ENCODE measurements around the gene DLX3. TPM values are rescaled to one million over a fixed set of nuclear protein-coding genes. Genes with fewer than 3 reads are reported as not detected.

DLX3 gene
- total and polyA plus RNA-seq, 2 of the 8 experiments (the other 6 are each of a cell fraction or from before 2014, with no cell fraction given): 0.15 to 0.20 TPM

- no peak for TF ChIP-seq CHD7 (IDR thresholded peaks at IDR 0.05; ENCODE audit: insufficient replicate concordance, low read length)
- no peak for TF ChIP-seq SIX5 (IDR thresholded peaks at IDR 0.05; ENCODE audit: low read depth, low read length)
- no peak for TF ChIP-seq MAFK (IDR thresholded peaks at IDR 0.05; ENCODE audit: low read depth, low read length)
- TF ChIP-seq, protein P1, sequence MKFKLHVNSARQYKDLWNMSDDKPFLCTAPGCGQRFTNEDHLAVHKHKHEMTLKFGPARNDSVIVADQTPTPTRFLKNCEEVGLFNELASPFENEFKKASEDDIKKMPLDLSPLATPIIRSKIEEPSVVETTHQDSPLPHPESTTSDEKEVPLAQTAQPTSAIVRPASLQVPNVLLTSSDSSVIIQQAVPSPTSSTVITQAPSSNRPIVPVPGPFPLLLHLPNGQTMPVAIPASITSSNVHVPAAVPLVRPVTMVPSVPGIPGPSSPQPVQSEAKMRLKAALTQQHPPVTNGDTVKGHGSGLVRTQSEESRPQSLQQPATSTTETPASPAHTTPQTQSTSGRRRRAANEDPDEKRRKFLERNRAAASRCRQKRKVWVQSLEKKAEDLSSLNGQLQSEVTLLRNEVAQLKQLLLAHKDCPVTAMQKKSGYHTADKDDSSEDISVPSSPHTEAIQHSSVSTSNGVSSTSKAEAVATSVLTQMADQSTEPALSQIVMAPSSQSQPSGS (IDR thresholded peaks at IDR 0.05; ENCODE audit: low read length): no peak
- TF ChIP-seq RNF2 (IDR thresholded peaks at IDR 0.05; ENCODE audit: borderline replicate concordance, low read depth, low read length, missing control alignments, poor library complexity, severe bottlenecking): no peak
- no peak for TF ChIP-seq HDAC2 (IDR thresholded peaks at IDR 0.05; ENCODE audit: borderline replicate concordance in 1 of 2, low read depth in 2 of 2, low read length in 2 of 2)
- no peak for TF ChIP-seq NANOG (IDR thresholded peaks at IDR 0.05; ENCODE audit: insufficient read depth, low read depth, low read length, poor library complexity, severe bottlenecking)
These were observed 30.1 kb downstream of the DLX3 start (continued) for GRCh38 chr17:49964769-49965523.
